GM18909 (cell line): ENCODE results near the gene CRK.
A peak's percentile ranks its signal among the peaks of the same experiment; 100 is the strongest.

ENCODE experiments used
- ATAC-seq: cut with Tn5 transposase; IDR thresholded peaks from one replicate; pipeline ENCODE4 v1.9.1; 2021; ENCODE audit warnings: mild to moderate bottlenecking; ENCODE audit not compliant: unreplicated experiment, poor library complexity

CRK gene

DNA sequence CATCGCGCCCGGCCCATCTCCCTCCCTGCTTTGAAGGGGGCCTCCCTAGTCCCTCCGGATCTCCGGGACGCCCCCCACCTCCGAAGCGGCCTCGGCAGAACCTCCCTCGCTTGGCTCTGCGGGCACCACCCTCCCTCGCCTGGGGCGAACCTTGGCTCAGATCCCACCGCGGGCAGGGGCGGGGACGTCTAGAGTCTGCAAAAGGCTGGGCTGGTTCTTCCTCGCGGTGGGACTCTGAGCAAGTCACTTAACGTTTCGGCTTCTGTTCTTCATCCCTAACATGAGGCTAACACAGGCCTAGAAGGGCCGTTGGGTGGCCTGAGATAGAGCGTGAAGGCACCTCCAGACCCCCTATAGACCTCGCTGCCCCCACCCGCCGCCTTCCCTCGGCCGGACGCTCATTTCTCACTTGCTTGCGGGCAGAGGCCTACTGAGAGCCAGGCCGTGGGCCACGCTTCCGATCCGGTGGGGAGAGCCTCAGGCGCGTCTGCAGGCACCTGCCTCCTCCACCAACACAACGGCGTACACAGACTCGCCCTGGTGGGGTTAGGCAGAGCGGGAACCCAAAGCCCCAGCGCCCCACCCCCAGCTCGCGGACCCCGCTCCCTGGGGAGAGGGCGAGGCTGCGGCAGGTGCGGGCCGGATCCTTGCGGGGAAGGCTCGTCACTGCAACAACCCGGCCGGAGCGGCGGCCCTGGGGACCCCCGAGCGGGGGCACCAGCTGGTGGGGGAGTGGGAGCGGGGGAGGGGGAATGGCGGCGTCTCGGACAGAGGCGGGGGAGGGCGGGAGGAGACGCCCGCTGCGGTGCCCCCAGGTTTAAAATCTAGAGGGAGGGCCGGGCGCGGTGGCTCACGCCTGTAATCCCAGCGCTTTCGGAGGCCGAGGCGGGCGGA lies 31.0 kb upstream of the CRK start:
- ATAC-seq = no peak

DNA sequence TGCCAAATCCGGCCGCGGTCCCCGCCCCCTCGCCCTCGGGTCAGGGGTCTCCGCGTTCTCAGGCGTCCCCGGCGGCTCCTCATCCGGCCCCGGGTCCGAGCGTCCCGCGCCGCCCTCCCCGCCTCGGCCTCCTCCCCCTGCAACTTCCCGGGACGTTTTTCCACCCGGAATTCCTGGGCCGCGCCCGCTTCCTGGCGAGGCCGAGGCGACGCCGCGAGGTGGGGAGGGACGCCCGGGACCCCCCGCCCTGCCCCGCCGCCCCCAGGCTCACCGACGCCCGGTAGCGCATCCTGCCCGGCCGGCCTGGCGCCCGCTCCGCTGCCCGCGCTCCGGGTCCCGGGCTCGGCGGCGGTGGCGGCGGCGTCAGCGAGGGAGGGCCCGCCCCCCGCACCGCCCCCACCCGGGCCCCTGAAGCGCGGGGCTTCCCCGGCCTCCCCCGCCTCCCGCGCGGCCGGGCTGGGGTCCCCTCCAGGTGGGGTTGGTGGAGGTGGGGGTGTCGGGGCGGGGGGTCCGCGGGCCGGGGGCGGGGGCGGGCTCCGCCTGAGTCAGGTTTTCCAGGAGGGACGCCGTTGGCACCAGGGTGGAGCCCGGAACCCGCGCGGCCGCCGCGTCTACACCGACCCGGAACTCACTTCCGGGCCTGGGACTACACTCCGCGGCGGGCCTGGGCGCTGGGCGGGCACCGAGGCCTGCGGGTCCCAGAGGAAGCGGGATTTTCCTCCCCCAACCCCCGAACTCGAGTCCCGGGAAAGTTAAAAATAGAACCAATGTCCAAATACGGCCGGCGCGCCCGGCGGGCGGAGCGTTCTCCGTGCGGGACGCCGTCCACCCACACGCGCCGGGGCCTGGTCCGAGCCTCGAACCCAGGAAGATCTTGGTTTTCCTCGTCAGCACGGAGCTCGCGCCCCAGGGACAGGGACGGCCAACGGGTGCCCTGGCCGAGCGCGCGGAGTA lies 29.7 kb upstream of the CRK start:
- ATAC-seq = peak; percentile 32

DNA sequence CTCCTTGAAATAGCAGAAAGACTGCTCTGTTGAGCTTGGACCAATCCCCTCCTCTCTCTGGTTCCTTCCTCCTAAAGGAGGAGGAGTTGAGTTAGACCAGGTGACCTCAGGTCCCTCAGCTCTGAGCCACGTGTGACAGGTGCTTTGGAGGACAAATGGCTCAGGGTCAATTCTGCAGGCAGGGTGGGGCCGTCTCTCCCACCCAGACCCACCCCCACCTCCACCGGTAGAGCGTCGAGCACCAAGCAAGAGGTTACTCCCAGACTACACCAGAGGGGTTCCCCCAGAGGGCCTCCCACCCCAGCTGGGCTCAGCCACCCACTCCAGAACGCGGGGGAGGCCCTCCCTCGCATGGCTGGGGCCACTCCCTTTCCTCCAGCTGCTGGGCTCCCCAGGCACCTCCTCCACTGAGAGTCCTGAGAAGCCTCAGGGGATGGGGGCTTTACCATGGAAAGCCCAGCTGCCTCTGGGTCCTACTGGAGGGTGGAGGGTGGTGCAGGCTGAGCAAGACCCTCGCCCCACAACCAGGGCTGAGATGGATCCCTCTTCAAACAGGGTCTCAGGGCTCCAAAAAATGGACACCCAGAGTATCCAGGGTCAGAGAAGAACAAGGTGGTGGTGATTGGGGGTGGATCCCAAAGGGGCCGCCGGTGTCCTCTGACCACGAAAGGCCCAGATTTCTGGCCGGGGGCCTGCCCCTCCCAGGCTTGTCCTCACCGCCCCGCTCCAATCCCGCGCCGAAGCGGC lies 28.8 kb upstream of the CRK start:
- peak; percentile 42 for ATAC-seq

DNA sequence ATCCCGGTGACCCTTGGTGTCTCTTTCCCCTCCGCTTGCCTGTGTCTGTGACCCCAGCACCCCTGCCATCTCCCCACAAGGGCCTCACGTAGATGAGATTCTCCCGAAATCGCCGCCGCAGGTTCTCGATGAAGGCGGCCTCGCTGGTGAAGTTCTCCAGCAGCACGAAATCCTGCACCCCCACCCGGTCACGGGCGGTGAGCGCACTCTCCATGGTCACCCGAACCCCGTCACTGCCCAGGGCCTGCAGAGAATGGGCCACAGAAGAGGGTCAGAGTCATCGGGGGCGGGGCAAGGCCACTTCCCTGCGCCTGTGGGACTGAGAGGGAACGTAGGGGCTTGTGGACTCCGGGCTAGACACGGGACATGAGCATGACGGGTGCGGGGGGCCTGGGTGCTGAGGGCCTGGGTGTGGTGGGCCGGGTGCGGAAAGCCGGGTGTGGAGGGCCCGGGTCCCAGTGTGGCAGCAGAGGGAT lies 28.1 kb upstream of the CRK start:
- no peak for ATAC-seq

DNA sequence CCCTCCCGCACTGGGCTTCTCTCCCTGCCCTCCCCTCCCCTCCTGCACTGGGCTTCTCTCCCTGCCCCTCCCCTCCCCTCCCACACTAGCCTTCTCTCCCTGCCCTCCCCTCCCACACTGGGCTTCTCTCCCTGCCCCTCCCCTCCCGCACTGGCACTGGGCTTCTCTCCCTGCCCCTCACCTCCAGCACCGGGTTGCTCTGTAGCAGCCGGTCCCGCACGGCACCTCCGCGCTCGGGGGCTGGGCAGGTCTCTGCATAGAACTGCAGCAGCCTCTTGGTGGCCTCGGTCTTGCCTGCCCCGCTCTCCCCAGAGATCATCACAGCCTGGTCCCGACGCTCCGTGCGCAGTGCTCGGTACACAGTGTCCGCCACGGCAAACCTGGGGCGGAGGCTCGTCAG lies 26.6 kb upstream of the CRK start:
- ATAC-seq = no peak

DNA sequence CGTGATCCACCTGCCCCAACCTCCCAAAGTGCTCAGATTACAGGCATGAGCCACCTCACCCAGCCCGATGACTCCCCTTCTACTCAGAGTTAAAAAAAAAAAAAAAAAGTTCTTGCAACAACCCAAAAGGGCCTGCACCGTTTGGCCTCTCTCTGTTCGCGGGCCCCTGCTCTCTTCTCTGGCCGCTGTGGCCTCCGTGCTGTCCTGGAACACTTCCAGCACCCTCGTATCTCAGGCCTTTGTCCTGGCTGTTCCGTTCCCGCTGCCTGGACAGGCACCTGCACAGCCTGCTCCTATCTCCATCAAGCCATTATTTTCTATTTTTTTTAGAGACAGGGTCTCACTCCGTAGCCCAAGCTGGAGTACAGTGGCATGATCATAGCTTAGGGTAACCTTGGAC lies 25.7 kb upstream of the CRK start:
- ATAC-seq = no peak

DNA sequence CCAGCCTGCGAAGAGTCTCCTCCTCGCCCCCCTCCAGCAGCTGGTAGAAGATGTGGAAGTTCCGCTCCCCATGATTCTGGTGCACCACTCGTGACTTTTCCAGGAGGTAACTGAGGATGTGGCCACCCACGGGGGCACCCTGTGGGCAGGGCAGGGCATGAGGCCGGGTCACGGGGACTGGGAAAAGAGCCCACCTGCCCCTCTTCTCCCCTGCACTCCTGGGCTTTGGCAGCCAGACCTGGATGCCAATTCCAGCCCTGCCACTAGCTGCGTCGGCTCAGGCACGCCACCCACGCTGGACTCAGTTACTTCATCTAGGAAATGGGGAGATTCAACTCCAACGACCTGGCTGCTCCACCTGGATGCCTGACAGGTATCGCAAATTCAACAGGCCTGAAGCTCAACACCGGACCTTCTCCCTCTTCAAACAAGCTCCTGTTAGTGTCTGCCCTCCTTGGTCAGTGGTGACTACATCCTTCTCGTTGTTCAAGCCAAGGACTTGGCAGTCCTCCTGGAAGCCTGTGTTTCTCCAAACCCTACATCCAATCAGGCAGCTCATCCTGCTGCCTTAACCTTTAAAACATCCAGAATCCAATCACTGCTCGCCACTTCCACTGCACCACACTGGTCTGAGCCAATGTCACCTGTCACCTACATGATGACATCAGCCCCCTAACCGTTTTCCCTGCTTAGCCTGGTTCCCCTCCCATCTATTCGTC lies 24.9 kb upstream of the CRK start:
- ATAC-seq = no peak

DNA sequence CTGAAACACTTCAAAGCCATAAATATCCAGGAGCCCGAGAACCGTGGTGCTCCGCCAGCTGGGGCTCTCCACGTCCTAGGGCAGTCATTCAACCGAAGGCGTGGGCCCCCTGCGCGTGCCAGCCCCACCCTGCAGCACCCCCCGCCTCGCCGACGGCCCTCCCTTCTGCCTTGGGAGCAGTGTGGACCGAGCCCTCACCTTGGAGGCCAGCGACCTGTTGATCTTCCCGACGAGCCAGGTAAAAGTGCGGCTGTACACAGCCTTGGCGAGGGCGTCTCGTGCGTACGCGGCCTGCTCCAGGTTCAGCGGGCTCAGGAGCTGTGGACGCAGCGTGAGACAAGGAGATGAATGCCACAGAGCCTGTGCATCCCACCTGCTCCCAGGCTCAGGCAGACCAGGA lies 22.4 kb upstream of the CRK start:
- ATAC-seq = no peak

DNA sequence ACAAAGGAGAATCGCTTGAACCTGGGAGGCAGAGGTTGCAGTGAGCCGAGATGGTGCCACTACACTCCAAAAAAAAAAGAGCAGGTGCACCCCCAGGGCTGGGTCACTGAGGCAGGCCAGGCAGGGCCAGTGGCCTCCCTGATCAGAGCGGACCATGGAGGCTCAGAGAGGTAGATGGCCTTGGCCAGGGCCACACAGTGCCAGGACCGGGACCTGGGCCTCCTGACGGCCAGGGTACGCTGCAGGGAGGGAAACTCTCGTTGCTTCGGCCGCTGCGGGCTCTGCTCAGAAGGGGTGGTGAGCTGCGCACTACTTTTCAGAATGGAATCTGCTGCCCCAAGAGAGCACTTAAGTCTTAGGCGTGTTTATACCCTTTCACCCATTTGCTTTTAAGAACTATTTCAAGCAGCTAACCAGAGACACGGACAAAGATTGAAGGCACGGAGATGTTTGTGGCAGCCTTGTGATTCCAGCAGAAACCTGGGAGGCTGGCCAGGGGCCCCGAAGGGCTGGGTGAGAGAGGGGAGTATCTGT lies 19.4 kb upstream of the CRK start:
- ATAC-seq = no peak

DNA sequence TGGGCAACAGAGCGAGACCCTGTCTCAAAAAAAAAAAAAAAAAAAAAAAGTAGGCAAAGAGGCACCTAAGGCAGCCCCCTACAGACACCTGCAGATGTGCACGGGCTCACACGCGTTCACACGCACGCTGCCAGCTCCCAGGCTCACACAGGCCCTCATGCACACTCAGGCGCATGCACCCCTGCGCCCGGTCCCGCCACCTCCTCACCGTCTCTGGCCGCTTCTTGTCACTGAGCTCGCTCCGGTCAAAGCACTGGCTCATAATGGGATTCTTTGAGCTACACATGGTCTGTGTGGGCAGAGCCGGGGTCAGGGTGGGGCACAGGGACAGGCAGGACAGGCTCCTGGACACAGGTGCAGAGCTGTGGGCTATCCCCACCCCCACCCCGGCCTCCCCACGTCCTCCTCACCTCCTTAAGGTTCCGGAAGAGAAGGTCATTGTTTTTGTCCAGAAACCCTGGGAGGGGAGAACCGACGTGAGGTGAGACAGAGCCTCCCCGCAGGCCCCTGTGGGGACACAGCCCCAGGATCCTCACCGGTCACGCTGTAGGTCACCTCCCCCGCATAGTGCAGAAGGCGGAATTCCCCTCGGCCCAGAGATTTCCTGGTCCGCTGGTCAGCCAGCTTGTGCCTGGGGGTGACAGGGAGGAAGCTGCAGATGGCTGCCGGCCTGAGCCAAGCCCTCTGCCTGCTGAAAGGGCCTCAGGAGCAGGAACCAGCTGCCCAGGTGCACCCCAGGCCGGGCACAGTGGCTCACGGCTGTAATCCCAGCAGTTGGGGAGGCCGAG lies 18.6 kb upstream of the CRK start:
- ATAC-seq = peak; percentile 55

DNA sequence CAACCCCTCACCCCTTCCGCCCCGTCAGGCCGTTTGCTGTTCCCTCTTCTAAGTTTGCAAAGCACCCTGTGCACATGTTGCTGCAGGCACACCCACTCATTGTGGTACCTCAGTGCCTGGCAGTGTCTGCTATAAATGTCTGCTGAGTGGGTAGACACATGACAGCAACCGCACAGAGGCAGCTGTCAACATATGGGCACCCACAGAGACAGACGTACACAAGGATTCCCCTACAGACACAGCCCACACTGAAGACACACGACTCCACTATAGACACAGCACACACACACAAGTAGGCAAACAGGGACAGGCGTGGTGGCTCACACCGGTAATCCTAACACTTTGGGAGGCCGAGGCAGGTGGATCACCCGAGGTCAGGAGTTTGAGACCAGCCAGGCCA lies 17.8 kb upstream of the CRK start:
- ATAC-seq = no peak

DNA sequence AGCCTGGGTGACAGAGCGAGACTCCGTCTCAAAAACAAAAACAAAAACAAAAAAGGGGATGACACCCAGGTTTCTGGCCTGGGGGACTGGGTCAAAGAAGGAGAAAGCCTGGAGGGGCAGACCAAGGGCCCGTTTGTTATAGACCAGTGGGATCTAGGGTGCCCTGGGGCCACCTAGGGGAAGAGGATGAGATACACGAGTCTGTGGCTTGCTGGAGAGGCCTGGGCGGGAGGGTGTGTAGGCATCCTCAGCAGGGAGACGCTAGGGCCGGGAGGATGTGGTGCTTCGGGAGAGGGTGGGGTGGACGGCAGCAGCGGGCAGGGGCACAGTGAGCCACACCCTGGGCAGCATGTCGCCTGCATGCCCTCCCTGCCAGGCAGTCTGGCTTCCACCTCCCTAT lies 17.1 kb upstream of the CRK start:
- no peak for ATAC-seq

DNA sequence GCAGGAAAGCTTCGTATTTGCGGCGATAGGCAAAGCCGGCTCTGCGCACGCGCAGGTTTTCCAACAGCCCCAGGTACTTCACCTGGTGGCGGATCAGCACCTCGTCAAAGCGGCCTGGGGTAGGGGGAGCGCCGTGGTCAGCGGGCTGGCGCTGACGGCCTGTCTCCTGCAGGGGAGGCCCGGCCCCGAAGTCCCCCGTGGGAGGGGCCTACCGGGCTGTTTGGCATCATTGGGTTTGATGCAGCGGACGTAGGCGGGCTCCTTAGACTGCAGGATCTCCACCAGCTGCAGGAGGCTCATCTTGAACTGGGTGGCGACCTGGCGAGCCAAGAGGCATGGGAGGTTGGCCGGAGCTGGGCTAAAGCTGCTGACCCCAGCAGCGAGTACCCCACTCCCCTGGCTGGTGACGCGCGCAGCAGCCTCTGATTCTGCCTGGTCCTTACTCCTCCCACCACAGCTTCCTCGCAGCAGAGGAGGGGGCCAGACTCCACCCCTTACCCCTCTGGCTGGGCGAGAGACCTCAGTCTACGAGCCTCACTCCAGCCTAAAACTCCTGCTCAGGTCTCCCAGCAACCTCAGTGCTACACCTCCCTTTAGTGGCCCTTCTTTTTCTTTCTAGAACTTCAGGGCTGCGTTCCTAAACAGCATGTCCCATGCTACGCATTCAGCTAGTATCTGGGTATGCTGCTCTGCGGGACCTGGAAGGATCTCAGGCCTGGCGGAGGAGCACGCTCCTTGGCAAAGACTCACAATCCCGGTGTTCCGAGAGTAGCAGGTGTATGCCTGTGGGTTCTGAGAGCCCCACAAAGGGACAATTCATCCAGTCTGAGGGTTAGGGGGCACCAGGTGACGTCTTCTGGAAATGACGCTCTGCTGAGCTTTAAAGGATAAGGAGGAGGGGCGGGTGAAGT lies 16.1 kb upstream of the CRK start:
- no peak for ATAC-seq

DNA sequence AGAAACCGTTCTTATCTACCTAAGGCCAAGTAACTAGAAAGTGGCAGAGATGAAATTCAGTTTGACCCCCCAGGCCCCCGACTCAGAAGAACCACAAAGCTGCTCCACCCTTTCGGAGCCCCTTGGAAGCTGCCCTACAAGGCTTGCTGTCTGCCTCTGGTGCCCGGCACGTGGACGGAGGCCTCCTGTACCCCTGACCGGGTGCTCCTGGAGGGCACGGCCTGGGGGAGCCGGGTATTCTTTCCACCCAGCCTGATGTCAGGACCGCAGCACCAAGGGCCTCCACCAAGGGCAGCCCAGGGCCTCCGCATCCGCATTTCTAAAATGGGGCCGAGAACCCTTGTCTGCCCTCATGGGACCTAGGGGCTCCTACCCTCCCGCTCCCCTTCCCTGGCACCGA lies 15.5 kb upstream of the CRK start:
- ATAC-seq = no peak

DNA sequence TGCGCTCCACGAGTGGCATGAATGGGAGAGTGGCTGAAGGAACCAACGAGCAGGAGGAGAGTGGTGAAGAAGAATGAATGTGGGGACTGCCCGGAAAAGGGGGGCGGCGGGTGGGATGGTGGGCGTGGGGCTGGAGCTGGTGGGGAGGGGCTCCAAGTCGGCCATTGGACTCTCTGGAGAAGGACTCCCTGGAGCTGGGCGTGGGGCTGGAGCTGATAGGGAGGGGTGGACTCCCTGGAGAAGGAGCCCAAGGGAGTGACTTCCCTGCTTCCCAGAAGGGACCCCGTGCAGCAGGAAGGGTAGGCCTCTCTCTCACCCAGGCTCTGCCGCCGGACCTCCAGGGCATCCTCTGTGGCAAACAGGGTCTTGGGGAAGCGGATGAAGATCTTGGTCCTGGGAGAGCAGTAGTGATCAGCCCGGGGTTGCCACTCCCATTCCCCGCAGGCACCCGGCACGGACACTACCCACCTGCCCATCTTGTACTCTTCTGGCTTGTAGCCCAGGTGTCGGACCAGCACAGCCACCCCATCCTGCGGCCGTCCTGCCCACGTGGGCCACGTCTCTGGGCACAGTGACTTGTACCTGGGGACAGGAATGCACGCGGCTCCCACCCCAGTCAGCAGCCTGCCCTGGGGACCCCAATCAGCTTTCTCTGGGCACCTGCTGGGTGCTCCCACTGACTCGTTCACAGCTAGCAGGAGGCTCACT lies 14.9 kb upstream of the CRK start:
- ATAC-seq = no peak

DNA sequence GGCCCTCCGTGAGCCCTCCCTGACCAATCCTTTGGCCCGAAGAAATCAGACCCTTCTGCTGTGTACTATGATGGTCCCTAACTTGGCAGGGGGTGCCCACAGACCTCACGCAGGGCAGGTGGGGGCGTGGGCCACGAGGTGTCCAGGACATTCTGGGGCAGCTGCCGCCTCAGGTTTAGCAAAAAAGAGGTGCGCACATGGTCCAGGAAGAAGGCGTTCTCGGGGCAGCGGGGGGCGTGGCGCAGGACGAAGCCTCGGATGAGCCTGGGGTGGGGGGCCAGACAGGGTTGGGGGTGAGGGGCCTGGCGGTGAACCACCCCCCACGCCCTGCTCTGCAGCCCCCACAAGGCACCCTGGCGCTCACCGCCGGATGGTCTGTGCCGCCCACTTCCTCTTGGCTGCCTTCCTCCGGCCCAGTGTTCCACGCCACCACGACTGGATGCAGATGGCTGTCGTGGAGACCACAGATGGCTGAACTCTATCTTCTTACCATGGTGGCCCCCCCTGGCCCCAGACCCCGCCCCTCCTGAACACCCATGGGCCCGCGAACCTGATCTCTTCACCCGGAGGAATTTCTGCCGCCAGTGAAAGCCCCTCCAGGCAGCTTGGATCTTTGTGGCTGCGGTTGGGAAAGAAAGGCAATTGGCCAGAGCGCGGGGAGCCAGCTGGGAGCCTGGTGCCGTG lies 14.2 kb upstream of the CRK start:
- ATAC-seq = no peak
